ENCODE data around the gene ZNF654. TPM values are rescaled to one million over a fixed set of nuclear protein-coding genes. Genes with fewer than 3 reads are reported as not detected.

The ZNF654 gene
- total and polyA plus RNA-seq, 9 of the 15 experiments (the other 6 are each of a cell fraction or from before 2014, with no cell fraction given), result 2.4 to 8.6 (median 5.1) TPM

DNA sequence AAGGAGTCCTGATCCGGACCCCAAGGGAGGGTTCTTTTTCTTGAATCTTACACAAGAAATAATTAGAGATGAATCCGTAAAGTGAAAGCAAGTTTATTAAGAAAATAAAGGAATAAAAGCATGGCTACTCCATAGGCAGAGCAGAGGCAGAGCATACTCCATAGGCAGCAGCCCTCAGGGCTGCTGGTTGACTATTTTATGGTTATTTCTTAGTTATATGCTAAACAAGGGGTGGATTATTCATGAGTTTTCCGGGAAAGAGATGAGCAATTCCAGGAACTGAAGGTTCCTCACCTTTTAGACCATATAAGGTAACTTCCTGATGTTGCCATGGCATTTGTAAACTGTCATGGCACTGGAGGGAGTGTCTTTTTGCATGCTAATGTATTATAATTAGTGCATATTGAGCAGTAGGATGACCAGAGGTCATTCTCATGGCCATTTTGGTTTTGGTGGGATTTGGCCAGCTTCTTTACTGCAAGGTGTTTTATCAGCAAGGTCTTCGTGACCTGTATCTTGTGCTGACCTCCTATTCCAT, 132.9 kb downstream of the ZNF654 start (continued):
- TF ChIP-seq, protein P1, sequence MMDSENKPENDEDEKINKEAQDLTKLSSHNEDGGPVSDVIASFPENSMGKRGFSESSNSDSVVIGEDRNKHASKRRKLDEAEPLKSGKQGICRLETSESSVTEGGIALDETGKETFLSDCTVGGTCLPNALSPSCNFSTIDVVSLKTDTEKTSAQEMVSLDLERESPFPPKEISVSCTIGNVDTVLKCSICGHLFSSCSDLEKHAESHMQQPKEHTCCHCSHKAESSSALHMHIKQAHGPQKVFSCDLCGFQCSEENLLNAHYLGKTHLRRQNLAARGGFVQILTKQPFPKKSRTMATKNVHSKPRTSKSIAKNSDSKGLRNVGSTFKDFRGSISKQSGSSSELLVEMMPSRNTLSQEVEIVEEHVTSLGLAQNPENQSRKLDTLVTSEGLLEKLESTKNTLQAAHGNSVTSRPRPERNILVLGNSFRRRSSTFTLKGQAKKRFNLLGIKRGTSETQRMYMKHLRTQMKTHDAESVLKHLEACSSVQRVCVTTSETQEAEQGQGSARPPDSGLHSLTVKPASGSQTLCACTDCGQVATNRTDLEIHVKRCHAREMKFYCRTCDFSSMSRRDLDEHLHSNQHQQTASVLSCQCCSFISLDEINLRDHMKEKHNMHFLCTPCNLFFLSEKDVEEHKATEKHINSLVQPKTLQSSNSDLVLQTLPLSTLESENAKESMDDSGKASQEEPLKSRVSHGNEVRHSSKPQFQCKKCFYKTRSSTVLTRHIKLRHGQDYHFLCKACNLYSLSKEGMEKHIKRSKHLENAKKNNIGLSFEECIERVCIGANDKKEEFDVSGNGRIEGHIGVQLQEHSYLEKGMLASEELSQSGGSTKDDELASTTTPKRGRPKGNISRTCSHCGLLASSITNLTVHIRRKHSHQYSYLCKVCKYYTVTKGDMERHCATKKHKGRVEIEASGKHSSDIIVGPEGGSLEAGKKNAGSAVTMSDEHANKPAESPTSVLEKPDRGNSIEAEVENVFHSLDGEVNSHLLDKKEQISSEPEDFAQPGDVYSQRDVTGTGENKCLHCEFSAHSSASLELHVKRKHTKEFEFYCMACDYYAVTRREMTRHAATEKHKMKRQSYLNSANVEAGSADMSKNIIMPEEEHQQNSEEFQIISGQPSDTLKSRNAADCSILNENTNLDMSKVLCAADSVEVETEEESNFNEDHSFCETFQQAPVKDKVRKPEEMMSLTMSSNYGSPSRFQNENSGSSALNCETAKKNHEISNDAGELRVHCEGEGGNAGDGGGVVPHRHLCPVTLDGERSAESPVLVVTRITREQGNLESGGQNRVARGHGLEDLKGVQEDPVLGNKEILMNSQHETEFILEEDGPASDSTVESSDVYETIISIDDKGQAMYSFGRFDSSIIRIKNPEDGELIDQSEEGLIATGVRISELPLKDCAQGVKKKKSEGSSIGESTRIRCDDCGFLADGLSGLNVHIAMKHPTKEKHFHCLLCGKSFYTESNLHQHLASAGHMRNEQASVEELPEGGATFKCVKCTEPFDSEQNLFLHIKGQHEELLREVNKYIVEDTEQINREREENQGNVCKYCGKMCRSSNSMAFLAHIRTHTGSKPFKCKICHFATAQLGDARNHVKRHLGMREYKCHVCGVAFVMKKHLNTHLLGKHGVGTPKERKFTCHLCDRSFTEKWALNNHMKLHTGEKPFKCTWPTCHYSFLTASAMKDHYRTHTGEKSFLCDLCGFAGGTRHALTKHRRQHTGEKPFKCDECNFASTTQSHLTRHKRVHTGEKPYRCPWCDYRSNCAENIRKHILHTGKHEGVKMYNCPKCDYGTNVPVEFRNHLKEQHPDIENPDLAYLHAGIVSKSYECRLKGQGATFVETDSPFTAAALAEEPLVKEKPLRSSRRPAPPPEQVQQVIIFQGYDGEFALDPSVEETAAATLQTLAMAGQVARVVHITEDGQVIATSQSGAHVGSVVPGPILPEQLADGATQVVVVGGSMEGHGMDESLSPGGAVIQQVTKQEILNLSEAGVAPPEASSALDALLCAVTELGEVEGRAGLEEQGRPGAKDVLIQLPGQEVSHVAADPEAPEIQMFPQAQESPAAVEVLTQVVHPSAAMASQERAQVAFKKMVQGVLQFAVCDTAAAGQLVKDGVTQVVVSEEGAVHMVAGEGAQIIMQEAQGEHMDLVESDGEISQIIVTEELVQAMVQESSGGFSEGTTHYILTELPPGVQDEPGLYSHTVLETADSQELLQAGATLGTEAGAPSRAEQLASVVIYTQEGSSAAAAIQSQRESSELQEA (IDR thresholded peaks at IDR 0.05; ENCODE audit: low read depth), result no peak
- TF ChIP-seq ESRRA (IDR thresholded peaks at IDR 0.05; ENCODE audit: borderline replicate concordance, low read depth) (no peak), NELFE (IDR thresholded peaks at IDR 0.05; ENCODE audit: insufficient read depth, insufficient read length) (no peak)

Measured in K562 (cell line).